Activated CD4-positive, alpha-beta T cell treated with anti-CD3 and anti-CD28 coated beads, Interleukin-2, amount 10 ng/mL, durations not matched to agents 7 days and 5 days (primary cell): ENCODE measurements around the gene PCNX3. TPM values are rescaled to one million over a fixed set of nuclear protein-coding genes. Genes with fewer than 3 reads are reported as not detected.

Experiments
- CTCF ChIA-PET: fragments of 350-600 bp; sonication (Branson Sonifier 250); formaldehyde crosslinking; loops from one replicate; lab custom pipeline; 2021; ENCODE audit warnings: antibody characterized with exemption; lab: Charles Lee
- POLR2A ChIA-PET: fragments of 350-600 bp; sonication (Branson Sonifier 250); formaldehyde crosslinking; loops from one replicate; lab custom pipeline; 2021; ENCODE audit warnings: antibody characterized with exemption; lab: Charles Lee
- DNase-seq: peaks from one replicate; pipeline ENCODE4 v3.0.0-alpha.2; 2020
- H3K27ac Mint-ChIP-seq: one replicate; pipeline ENCODE4 v1.8.0; 2021; ENCODE audit warnings: mild to moderate bottlenecking, moderate library complexity, mixed read lengths
- H3K27me3 Mint-ChIP-seq: one replicate; pipeline ENCODE4 v1.8.0; 2021; ENCODE audit warnings: mixed read lengths
- H3K36me3 Mint-ChIP-seq: one replicate; pipeline ENCODE4 v1.8.0; 2021; ENCODE audit warnings: low read depth, mixed read lengths
- H3K4me1 Mint-ChIP-seq: one replicate; pipeline ENCODE4 v1.8.0; 2021; ENCODE audit warnings: mixed read lengths
- H3K4me3 Mint-ChIP-seq: one replicate; pipeline ENCODE4 v1.8.0; 2021; ENCODE audit warnings: mild to moderate bottlenecking, moderate library complexity, mixed read lengths
- H3K9me3 Mint-ChIP-seq: one replicate; pipeline ENCODE4 v1.8.0; 2021; ENCODE audit warnings: mixed read lengths
- total RNA-seq, 2 experiments: library from RNA; stranded (reverse); gene quantifications; one replicate each; pipeline ENCODE4 v1.2.3, GENCODE V29; 2021

The PCNX3 gene
- total RNA-seq, 2 experiments from 2014 or later, result 47.7 to 50.2 TPM

DNA sequence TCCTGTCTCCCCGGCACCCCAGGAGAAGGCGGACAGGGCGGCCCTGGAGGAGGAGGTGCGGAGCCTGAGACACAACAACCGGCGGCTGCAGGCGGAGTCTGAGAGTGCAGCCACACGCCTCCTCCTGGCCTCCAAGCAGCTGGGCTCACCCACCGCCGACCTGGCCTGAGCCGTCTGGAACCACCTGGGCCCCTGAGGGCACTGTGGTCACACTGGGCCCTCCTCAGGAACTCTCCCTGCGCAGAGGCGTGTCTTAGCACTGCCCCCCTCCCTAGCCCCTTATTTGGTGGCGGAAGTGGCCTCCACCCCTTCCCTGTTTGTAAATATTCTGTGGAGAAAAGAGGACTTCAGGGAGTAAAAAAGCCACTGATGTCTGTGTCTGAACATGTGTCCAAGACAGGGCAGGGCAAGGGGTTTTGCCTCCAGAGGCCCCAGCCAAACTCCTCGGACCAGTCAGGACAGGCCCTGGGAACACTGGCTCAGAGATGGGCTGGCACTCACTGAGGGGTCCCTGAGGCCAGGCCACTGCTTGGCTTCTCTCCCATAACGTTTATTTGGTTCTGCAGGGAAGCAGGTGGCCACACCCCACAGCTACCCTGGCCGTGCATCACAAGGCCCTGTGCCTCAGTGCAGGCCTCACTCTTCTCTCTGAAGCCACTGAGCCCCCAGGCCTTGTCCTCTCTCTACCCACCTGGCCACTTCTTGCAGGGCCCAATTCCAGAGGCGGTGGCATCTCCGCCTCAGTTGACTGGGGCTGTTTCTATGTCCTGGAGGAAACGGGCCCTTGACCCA is 35.2 kb downstream of the PCNX3 start:
- Mint-ChIP-seq H3K4me3 (no peak overlapping the region), H3K4me1 (peaks cover 37% of the 10 kb centered on the region), H3K9me3 (no peaks in the 10 kb centered on the region), H3K27me3 (no peaks in the 10 kb centered on the region), H3K36me3 (peaks cover 51% of the 10 kb centered on the region), H3K27ac (peak overlapping the region; percentile 87)
- ChIA-PET POLR2A (interaction anchor here (1.4 kb wide), 1 partner anchor 10 kb away, joined by 3 read pairs; no protein-coding TSS in a partner anchor), CTCF (interaction anchor here (1.0 to 2.4 kb wide), 6 partner anchors 8 to 119 kb away, joined by 3 to 10 read pairs (median 4); partner anchors contain the start of genes RELA and SIPA1)
- no peak for DNase-seq

DNA sequence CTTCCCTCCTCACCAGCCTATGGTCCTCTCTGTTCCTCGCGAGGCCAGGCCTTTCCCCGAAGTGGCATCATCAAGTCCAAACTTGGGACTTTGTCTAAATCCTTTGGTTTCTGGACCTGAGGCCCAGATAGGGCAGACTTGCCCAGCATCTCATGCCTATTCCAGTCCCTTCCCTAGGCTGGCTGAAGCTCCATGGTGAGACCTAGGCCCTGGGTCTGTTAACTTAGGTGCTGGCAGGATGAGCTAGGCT is 35.7 kb downstream of the PCNX3 start:
- ChIA-PET CTCF (interaction anchor here (0.9 to 2.4 kb wide), 5 partner anchors 8 to 44 kb away, joined by 3 to 10 read pairs (median 6); partner anchors contain the start of genes RELA and SIPA1), POLR2A (interaction anchor here (0.6 to 1.4 kb wide), 2 partner anchors 11 to 1334 kb away, joined by 3 to 4 read pairs; partner anchors contain the start of gene TRMT112)
- Mint-ChIP-seq H3K4me1 (peaks cover 40% of the 10 kb centered on the region), H3K27ac (peak overlapping the region; percentile 87), H3K27me3 (no peaks in the 10 kb centered on the region), H3K4me3 (peak overlapping the region; percentile 74), H3K9me3 (no peaks in the 10 kb centered on the region), H3K36me3 (peaks cover 53% of the 10 kb centered on the region)
- peak; percentile 6 for DNase-seq

DNA sequence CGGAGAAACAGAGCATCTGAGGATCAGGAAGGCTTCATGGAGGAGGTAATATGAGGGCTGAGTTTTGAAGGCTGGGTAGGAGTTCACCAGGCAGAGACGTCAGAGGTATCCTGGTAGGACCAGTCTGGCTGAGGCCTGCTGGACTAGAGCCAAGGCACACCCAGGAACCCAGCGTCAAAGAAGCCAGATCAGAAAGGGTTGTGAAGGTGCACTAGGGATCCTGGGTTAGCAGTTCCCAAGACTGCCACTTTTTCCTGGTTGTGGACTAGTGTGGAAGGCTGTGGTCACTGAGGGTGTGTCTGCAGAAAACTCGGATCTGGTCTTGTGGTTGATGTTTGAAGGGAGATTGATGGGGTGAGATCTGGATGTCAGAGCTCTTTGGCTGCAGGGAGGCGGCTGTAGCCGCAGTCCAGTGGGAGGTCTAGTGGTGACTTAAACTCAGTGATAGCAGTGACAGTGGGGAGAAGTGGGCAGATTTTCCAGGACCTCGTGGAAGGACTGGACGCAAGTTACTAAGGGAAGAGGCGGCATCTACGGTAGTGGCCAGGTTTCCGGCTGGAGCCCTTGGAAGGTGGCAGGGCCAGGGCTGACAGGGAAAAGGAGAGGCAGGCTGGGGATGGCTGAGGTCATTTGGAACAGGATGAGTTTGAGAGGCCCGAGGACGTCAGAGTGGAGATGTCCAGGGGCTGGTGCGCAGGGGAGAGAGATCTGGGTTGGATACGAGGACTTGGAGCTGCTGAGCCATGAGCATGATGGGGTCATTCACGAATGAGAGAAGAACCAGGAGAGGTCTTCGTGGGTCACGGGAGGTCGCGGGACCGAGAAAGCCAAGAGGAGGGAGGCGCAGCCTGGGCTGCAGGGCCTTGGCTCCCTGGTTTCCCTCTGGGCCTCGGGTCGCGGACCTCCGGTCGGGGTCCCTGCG is 36.3 kb downstream of the PCNX3 start:
- no peaks in the 10 kb centered on the region for H3K27me3 Mint-ChIP-seq
- peak overlapping the region; percentile 87 for H3K27ac Mint-ChIP-seq
- peaks cover 42% of the 10 kb centered on the region for H3K4me1 Mint-ChIP-seq
- H3K9me3 Mint-ChIP-seq, result no peaks in the 10 kb centered on the region
- H3K4me3 Mint-ChIP-seq, result peak overlapping the region; percentile 74
- H3K36me3 Mint-ChIP-seq, result peaks cover 59% of the 10 kb centered on the region
- ChIA-PET POLR2A (interaction anchor here (0.6 to 2.4 kb wide), 4 partner anchors 9 to 1334 kb away, joined by 3 to 6 read pairs (median 4); partner anchors contain the start of gene TRMT112), CTCF (interaction anchor here (0.9 to 2.4 kb wide), 7 partner anchors 9 to 128 kb away, joined by 3 to 10 read pairs (median 6); partner anchors contain the start of genes AP5B1, KAT5, RELA and SIPA1)
- DNase-seq, result peak; percentile 9

GRCh38 chr11:65652511-65653228 is 37.1 kb downstream of the PCNX3 start:
- ChIA-PET POLR2A (interaction anchor here (1.1 to 2.4 kb wide), 2 partner anchors 10 to 14 kb away, joined by 3 to 6 read pairs; no protein-coding TSS in a partner anchor), CTCF (interaction anchor here (0.6 to 2.4 kb wide), 9 partner anchors 9 to 920 kb away, joined by 3 to 8 read pairs (median 4); partner anchors contain the start of genes AP5B1, KAT5, MUS81 and RELA)
- Mint-ChIP-seq H3K4me3 (peak overlapping the region; percentile 74), H3K27me3 (no peaks in the 10 kb centered on the region), H3K27ac (peak overlapping the region; percentile 90), H3K36me3 (peaks cover 66% of the 10 kb centered on the region), H3K9me3 (no peaks in the 10 kb centered on the region), H3K4me1 (peaks cover 46% of the 10 kb centered on the region)
- peak; percentile 94 for DNase-seq

DNA sequence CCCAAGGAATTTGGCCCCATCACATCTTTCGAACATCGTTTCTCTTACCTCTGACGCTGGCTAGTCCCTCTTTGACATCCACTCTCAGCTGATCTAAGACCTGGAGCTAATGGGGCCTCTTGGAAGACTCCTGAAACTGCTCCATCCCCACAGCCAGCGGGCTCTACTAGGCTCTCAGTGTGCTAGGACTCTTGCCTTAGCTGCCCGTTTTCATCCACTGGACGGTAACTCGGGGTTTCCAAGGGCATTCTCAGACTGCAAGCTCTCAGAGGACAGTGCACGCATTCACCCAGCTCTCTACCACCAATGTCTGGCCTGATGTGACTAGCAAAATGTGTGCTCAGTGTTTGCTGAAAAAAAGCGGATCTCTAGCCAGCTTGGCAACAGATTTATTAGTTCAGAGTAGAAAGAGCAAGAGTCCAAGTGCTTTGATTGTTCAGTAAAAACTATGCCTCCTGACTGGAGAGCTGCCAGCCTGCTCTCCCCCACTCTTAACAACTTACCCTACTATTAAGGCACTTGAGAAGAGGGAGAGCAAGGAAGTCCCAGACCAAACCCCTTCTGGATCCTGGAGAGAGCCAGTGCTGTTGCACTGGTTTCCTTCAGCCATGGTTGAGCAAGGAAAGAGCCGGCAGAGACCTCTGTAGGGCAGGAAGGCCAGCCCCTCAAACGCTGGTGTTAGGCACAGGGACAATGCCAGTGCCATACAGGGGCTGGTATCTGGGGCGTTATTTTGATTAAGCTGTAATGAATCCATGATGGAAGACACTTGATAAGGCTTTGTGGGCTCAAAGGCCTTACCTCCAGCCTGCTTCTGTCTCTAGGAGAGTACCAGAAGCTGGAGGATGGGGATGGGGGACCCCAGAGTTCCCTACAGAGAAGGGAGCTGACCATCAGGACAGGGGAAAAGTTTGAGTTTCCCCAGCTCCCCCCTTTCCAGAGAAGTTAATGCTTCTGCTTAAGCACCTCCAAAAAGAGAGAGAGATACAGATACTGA is 38.0 kb downstream of the PCNX3 start:
- no peak for DNase-seq
- Mint-ChIP-seq H3K27me3 (no peaks in the 10 kb centered on the region), H3K9me3 (no peaks in the 10 kb centered on the region), H3K27ac (peak overlapping the region; percentile 90), H3K4me3 (peak overlapping the region; percentile 74), H3K36me3 (peaks cover 67% of the 10 kb centered on the region), H3K4me1 (peaks cover 46% of the 10 kb centered on the region)
- ChIA-PET CTCF (interaction anchor here (0.6 to 2.2 kb wide), 11 partner anchors 8 to 919 kb away, joined by 3 to 7 read pairs (median 4); partner anchors contain the start of genes AP5B1, MUS81, RELA and SIPA1), POLR2A (interaction anchor here (1.1 to 2.4 kb wide), 2 partner anchors 11 to 15 kb away, joined by 3 to 6 read pairs; no protein-coding TSS in a partner anchor)

DNA sequence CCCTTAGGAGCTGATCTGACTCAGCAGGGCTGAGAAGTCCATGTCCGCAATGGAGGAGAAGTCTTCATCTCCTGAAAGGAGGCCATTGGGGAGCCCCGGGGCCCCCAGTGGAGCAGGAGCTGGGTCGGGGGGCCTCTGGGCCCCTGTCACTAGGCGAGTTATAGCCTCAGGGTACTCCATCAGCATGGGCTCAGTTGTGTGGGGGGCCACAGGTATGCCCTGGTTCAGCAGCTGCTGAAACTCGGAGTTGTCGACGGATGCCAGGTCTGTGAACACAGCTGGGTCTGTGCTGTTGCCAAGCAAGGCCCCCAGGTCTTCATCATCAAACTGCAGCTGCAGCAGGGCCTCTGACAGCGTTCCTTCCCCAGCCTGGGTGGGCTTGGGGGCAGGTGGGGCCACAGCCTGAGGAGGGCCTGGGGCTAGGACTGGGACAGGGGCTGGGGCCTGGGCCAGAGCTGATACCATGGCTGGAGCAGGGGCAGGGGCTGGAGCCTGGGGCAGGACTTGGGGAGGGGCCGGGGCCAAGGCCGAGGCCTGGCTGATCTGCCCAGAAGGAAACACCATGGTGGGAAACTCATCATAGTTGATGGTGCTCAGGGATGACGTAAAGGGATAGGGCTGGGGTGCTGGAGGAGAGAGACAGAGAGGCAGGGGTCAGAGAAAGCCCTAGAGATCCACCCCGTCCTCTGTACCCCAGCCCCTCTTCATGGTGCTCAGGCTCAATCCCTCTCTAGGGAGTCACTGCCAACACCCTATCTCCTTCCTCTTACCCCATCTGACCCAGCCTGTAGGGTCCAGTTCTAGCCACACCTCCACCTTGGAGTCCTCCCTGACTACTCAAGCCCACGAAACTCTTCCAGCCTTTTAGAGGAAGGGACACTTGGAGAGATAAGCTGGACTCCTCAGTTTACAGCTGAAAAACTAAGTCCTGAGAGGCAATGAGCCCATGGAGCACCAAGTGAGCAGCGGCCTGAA is 39.1 kb downstream of the PCNX3 start:
- no peaks in the 10 kb centered on the region for H3K27me3 Mint-ChIP-seq
- H3K4me1 Mint-ChIP-seq, result peaks cover 55% of the 10 kb centered on the region
- ChIA-PET CTCF (interaction anchor here (1.1 to 2.2 kb wide), 6 partner anchors 11 to 230 kb away, joined by 3 to 6 read pairs (median 4); partner anchors contain the start of gene SIPA1), POLR2A (interaction anchor here (2.4 kb wide), 1 partner anchor 16 kb away, joined by 6 read pairs; no protein-coding TSS in a partner anchor)
- no peak for DNase-seq
- peaks cover 73% of the 10 kb centered on the region for H3K36me3 Mint-ChIP-seq
- no peak overlapping the region for H3K4me3 Mint-ChIP-seq
- no peaks in the 10 kb centered on the region for H3K9me3 Mint-ChIP-seq
- peak overlapping the region; percentile 10 for H3K27ac Mint-ChIP-seq

DNA sequence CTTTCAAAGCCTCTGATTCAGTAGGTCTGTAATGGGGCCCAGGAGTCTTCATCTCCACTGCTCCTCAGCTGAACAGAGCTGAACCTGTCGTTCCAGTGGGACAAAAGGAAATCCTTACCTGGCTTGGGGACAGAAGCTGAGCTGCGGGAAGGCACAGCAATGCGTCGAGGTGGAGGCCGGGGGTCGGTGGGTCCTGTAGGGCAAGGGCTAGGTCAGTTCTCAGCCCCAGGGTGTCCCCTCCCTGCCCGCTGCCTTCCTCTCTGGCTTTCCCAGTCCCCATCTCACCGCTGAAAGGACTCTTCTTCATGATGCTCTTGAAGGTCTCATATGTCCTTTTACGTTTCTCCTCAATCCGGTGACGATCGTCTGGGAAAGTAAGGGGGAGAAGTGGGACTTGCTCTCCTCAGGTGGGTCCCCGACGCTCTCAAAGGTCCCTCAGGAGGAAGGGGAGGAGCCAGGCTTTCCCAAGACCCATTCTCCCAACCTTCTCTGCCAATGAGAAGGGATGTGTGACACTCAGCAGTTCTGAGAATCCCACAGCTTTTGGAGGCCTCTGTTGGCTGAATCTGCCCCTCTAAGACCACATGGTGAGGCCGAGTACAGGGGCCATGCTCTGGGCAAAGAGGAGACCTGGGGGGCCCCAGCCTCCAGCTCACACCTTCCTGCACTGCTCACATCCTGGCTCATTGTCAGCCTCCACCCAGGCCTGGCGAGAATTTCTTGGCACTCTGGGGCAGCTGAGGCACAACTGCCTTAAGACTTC is 40.2 kb downstream of the PCNX3 start:
- no peaks in the 10 kb centered on the region for H3K27me3 Mint-ChIP-seq
- H3K4me3 Mint-ChIP-seq, result no peak overlapping the region
- peak overlapping the region; percentile 20 for H3K27ac Mint-ChIP-seq
- no peaks in the 10 kb centered on the region for H3K9me3 Mint-ChIP-seq
- POLR2A ChIA-PET, result no interaction called here
- peaks cover 62% of the 10 kb centered on the region for H3K4me1 Mint-ChIP-seq
- H3K36me3 Mint-ChIP-seq, result peaks cover 75% of the 10 kb centered on the region
- CTCF ChIA-PET, result interaction anchor here (0.9 to 2.2 kb wide), 2 partner anchors 17 to 233 kb away, joined by 3 to 6 read pairs; partner anchors contain the start of gene SIPA1
- DNase-seq, result no peak

DNA sequence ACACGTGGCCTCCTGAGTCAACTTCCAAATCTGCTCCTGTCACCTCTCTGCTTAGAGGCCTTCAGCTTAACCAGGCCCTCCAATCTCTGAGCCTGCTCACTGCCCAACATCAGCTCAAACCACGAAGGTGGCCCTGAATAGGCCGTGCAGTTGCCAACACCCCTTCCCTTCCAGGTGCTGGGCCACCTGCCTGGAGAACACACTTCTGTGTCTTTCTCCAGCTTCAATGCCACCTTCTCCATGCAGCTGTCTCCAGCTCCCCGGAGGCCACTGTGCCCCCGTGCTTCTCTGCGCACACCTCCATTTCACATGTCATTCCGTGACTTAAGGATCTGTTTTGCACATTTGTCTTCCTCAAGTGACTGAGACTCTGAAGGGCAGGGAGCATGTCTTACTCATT is 41.9 kb downstream of the PCNX3 start:
- Mint-ChIP-seq H3K27ac (no peak overlapping the region), H3K36me3 (peaks cover 67% of the 10 kb centered on the region), H3K27me3 (no peaks in the 10 kb centered on the region), H3K4me1 (peaks cover 56% of the 10 kb centered on the region), H3K9me3 (no peaks in the 10 kb centered on the region), H3K4me3 (no peak overlapping the region)
- ChIA-PET POLR2A (no interaction called here), CTCF (interaction anchor here (1.1 to 1.5 kb wide), 4 partner anchors 40 to 202 kb away, joined by 4 to 5 read pairs (median 4); partner anchors contain the start of gene MUS81)
- no peak for DNase-seq

GRCh38 chr11:65658174-65659021 is 42.8 kb downstream of the PCNX3 start:
- peaks cover 65% of the 10 kb centered on the region for H3K36me3 Mint-ChIP-seq
- CTCF ChIA-PET, result interaction anchor here (0.6 to 1.5 kb wide), 8 partner anchors 8 to 201 kb away, joined by 3 to 5 read pairs (median 4); partner anchors contain the start of genes FAM89B, MUS81 and PCNX3
- POLR2A ChIA-PET, result no interaction called here
- H3K4me1 Mint-ChIP-seq, result peaks cover 49% of the 10 kb centered on the region
- H3K9me3 Mint-ChIP-seq, result no peaks in the 10 kb centered on the region
- H3K27me3 Mint-ChIP-seq, result no peaks in the 10 kb centered on the region
- H3K27ac Mint-ChIP-seq, result no peak overlapping the region
- H3K4me3 Mint-ChIP-seq, result no peak overlapping the region
- no peak for DNase-seq
